ENCODE measurements around the gene LY9.

GRCh38 chr1:160774886-160775719, 20.9 kb upstream of the LY9 start:
- no peak for TF ChIP-seq SATB2 (CRISPR knock-in tag; IDR thresholded peaks at IDR 0.05)
- TF ChIP-seq NR1H2 (CRISPR knock-in tag; IDR thresholded peaks at IDR 0.05; ENCODE audit: borderline replicate concordance, low read depth) = no peak
- TF ChIP-seq JUN (CRISPR knock-in tag; IDR thresholded peaks at IDR 0.05) = no peak
- no peak for TF ChIP-seq BRCA1 (CRISPR knock-in tag; IDR thresholded peaks at IDR 0.05)
- TF ChIP-seq RAD21 (CRISPR knock-in tag; IDR thresholded peaks at IDR 0.05) = no peak
- no peak for TF ChIP-seq ETV6 (CRISPR knock-in tag; conservative IDR thresholded peaks at IDR 0.05)
- TF ChIP-seq USF2 (IDR thresholded peaks at IDR 0.05; ENCODE audit: low read depth, low read length) = no peak
- TF ChIP-seq USF2 (CRISPR knock-in tag; IDR thresholded peaks at IDR 0.05; ENCODE audit: borderline replicate concordance) = no peak
- TF ChIP-seq FOXJ3 (CRISPR knock-in tag; IDR thresholded peaks at IDR 0.05; ENCODE audit: borderline replicate concordance) = no peak
- no peak for TF ChIP-seq ZNF24 (IDR thresholded peaks at IDR 0.05)
- TF ChIP-seq CTCF (CRISPR knock-in tag; IDR thresholded peaks at IDR 0.05) = no peak
- TF ChIP-seq GPBP1L1 (CRISPR knock-in tag; IDR thresholded peaks at IDR 0.05) = no peak
- no peak for TF ChIP-seq AKNA (CRISPR knock-in tag; IDR thresholded peaks at IDR 0.05; ENCODE audit: borderline replicate concordance)
- no peak for TF ChIP-seq NR2C2 (CRISPR knock-in tag; IDR thresholded peaks at IDR 0.05; ENCODE audit: borderline replicate concordance)

Data from HepG2 (cell line).